ENCODE measurements around the gene CEP72. TPM values are rescaled to one million over a fixed set of nuclear protein-coding genes. Genes with fewer than 3 reads are reported as not detected.

CEP72 gene
- total and polyA plus RNA-seq, 2 of the 13 experiments (the other 11 are each of a cell fraction or from before 2014, with no cell fraction given): 3.4 to 9.4 TPM

- Histone ChIP-seq H3K27ac (ENCODE audit: extremely low read length, insufficient read depth, low read length) (no peak overlapping the region), H4K20me1 (ENCODE audit: insufficient read depth, low read length) (no peaks in the 10 kb centered on the region; the same call in 1 of the 2 replicates), H3K79me2 (ENCODE audit: insufficient read depth, low read length) (no peaks in the 10 kb centered on the region), H3K4me1 (ENCODE audit: insufficient read depth, low read length) (peaks cover 35% of the 10 kb centered on the region), H3K36me3 (replicated peaks in 1 of 2; ENCODE audit: control insufficient read depth in 1 of 2, insufficient read depth in 2 of 2, low read length in 2 of 2) (peaks cover 4 to 24% of the 10 kb centered on the region in 2 experiments; a peak in 3 of 5 replicates), H3K4me3 (replicated peaks in 1 of 3; ENCODE audit: insufficient read depth in 1 of 3, low read depth in 2 of 3, low read length in 3 of 3) (no peak overlapping the region), H2AFZ (ENCODE audit: low read length) (no peak overlapping the region), H3K27me3 (ENCODE audit: control insufficient read depth in 1 of 2, insufficient read depth in 2 of 2, low read length in 2 of 2) (no peaks in the 10 kb centered on the region; a peak in 1 of 5 replicates), H3K9ac (ENCODE audit: insufficient read depth, low read depth, low read length) (no peak overlapping the region), H3K9me3 (ENCODE audit: low read length) (no peaks in the 10 kb centered on the region), H3K4me2 (ENCODE audit: low read depth, low read length) (no peak overlapping the region)
- in situ Hi-C loops (cut with HindIII; ENCODE audit: extremely low pct_ligation_motif_present, low pct_unique_long_range_greater_than_20kb) (no loop called here), intact Hi-C loops (cut with micrococcal nuclease; ENCODE audit: unreplicated experiment) (no loop called here)
- WGBS (ENCODE audit: low lambda C conversion rate): 96% methylated on average over 44 of the region's 44 CpGs
- no peak for TF ChIP-seq CERS6 (CRISPR knock-in tag; IDR thresholded peaks at IDR 0.05)
- TF ChIP-seq SSRP1 (CRISPR knock-in tag; IDR thresholded peaks at IDR 0.05): no peak
- ATAC-seq (no peak), DNase-seq (ENCODE audit: low spot score) (no peak), FAIRE-seq (no peak)
- CTCF ChIA-PET (ENCODE audit: low intra/inter-chr PET ratio, low total read pairs): interaction anchor here (0.7 kb wide), 1 partner anchor 235 kb away, joined by 4 read pairs; no protein-coding TSS in a partner anchor
- no TSS peak for BruUV-seq (replicated peaks)
- POLR2A ChIA-PET: no interaction called here
These were observed 56.3 kb downstream of the CEP72 start for GRCh38 chr5:668283-668995.

GRCh38 chr5:669111-669841 lies 57.1 kb downstream of the CEP72 start:
- FAIRE-seq: no peak
- WGBS (ENCODE audit: low lambda C conversion rate): 73% methylated on average over 3 of the region's 40 CpGs
- ChIA-PET POLR2A (no interaction called here), CTCF (ENCODE audit: low intra/inter-chr PET ratio, low total read pairs) (interaction anchor here (0.7 kb wide), 1 partner anchor 234 kb away, joined by 4 read pairs; no protein-coding TSS in a partner anchor)
- Histone ChIP-seq H3K27ac (ENCODE audit: extremely low read length, insufficient read depth, low read length) (no peak overlapping the region), H3K4me3 (replicated peaks in 1 of 3; ENCODE audit: insufficient read depth in 1 of 3, low read depth in 2 of 3, low read length in 3 of 3) (no peak overlapping the region), H3K79me2 (ENCODE audit: insufficient read depth, low read length) (no peaks in the 10 kb centered on the region), H3K27me3 (ENCODE audit: control insufficient read depth in 1 of 2, insufficient read depth in 2 of 2, low read length in 2 of 2) (peaks cover 0 to 6% of the 10 kb centered on the region in 2 experiments; a peak in 3 of 5 replicates), H2AFZ (ENCODE audit: low read length) (no peak overlapping the region), H3K4me1 (ENCODE audit: insufficient read depth, low read length) (peaks cover 43% of the 10 kb centered on the region), H3K4me2 (ENCODE audit: low read depth, low read length) (no peak overlapping the region), H3K9me3 (ENCODE audit: low read length) (no peaks in the 10 kb centered on the region), H3K36me3 (replicated peaks in 1 of 2; ENCODE audit: control insufficient read depth in 1 of 2, insufficient read depth in 2 of 2, low read length in 2 of 2) (peaks cover 3 to 20% of the 10 kb centered on the region in 2 experiments; a peak in 3 of 5 replicates), H4K20me1 (ENCODE audit: insufficient read depth, low read length) (no peaks in the 10 kb centered on the region; the same call in 1 of the 2 replicates), H3K9ac (ENCODE audit: insufficient read depth, low read depth, low read length) (no peak overlapping the region)
- BruUV-seq (replicated peaks): no TSS peak
- intact Hi-C loops (cut with micrococcal nuclease; ENCODE audit: unreplicated experiment) (no loop called here), in situ Hi-C loops (cut with HindIII; ENCODE audit: extremely low pct_ligation_motif_present, low pct_unique_long_range_greater_than_20kb) (no loop called here)
- peak; percentile 39 for ATAC-seq
- DNase-seq (ENCODE audit: low spot score): peak; percentile 20
- no peak for TF ChIP-seq MAZ (IDR thresholded peaks at IDR 0.05; ENCODE audit: borderline replicate concordance, low read depth, low read length)
- no peak for TF ChIP-seq MAZ (CRISPR knock-in tag; IDR thresholded peaks at IDR 0.05; ENCODE audit: low read depth)
- TF ChIP-seq IRF2 (CRISPR knock-in tag; IDR thresholded peaks at IDR 0.05): no peak
- no peak for TF ChIP-seq ZBTB46 (CRISPR knock-in tag; IDR thresholded peaks at IDR 0.05; ENCODE audit: borderline replicate concordance)
- TF ChIP-seq ZNF616 (CRISPR knock-in tag; IDR thresholded peaks at IDR 0.05; ENCODE audit: low read depth): no peak
- peak; percentile 4; the same call in 1 of the 2 replicates for TF ChIP-seq POLR2G (IDR thresholded peaks at IDR 0.05; ENCODE audit: low read depth, low read length)
- TF ChIP-seq POLR2A (IDR thresholded peaks at IDR 0.05; ENCODE audit: insufficient read depth in 1 of 2, low read depth in 2 of 2, low read length in 2 of 2): no peak
- TF ChIP-seq JUN (CRISPR knock-in tag; IDR thresholded peaks at IDR 0.05): no peak
- TF ChIP-seq MYC (CRISPR knock-in tag; IDR thresholded peaks at IDR 0.05; ENCODE audit: borderline replicate concordance): no peak

Measured in HepG2 (cell line).